ENCODE measurements around the gene NEURL1B.
"Not testable (repeated sequence)": the region's sequence is repeated elsewhere in the genome, so short reads cannot be mapped to it uniquely, and the experiment has no call there.

The NEURL1B gene

GRCh38 chr5:172635038-172635437 is 6.0 kb upstream of the NEURL1B start:
- DNase-seq, result no peak

GRCh38 chr5:172636279-172637050 is 4.6 kb upstream of the NEURL1B start:
- DNase-seq, result no peak

DNA sequence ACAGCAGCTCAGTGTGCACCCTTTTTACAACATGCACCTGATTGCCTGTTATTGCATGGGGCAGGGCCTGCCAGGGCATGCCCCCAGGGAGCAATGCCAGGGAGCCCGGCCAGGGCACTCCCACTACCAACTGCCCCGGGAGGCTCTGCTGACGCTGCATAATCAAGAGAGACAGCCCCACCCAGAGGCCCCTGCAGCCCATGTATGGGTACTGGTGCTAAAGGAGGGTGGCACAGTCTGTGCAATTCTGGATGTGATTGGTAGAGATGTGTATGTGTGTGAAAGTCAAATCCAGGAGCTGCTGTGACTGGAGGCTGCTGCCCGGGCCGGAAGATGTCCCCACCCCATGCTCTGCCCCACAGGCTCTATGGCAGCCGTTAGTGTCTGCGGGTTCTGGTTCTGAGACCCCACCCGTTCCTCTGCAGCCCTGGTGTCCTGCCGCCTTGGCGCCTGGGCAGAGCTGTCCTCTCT is 3.9 kb upstream of the NEURL1B start:
- DNase-seq, result no peak

- DNase-seq, result no peak
These were observed 3.3 kb upstream of the NEURL1B start for GRCh38 chr5:172637740-172638139.

DNA sequence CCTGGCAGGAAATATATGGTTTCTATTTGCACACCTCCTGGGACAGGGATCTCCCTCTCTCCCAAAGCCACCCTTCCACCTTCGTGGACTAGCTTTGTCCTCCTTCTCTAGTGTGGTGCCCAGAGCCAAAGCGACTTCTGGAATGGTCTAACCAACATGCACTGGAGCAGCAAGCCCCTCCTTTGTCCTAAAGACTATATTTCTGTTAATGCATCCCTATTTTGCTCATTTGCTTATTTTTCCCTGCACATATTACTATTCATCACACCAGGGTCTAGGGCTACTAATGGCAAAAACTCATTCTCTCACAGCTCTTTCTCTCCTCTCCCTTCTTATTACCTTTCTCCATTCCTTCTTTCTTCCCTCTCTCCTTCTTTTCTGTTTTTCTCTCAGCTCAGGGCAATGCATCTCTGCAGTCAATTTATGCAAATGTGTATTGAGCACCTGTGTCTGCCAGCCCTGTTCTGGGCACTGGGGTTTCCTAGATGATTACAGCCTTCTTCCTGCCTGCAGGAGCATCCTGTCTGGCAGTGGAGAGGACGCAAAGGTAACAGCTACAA is 2.8 kb upstream of the NEURL1B start:
- no peak for DNase-seq

GRCh38 chr5:172640139-172640538 is 924 bp upstream of the NEURL1B start:
- no peak for DNase-seq

DNA sequence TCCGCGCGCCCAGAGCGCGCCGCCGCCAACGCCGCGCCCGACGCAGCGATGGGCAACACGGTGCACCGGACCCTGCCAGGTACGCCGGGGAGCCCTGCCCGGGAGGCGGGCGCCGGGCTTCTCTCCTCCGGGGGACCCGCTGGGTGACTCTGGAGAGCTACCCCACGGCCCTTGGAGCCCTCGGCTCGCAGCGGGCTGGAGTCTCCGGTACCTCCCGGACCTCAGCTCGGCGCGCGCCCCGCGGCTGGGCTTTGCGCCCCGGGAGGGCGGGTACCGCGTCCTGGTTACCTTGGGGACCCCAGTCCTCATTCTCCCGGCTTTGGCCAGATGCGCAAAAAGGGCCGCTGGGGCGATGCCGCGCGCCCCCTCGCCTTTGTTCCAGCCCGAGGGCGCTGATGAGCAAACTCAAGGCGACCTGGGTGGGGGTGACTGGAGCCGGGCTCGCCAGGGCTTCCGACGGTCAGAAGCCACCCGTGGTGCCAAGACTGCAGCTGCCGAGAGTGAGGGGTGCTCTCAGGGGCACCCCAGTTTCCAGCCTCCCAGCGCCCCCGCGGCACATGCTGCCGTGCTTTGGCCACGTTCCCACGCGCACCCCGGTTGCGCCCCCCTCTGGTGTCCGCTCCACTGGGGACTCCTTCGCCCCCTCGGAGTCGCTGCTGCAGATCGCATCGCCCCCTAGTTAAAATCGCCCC is 442 bp downstream of the NEURL1B start:
- DNase-seq, result no peak

- no peak for DNase-seq
These were observed 967 bp downstream of the NEURL1B start for GRCh38 chr5:172642051-172642409.

DNA sequence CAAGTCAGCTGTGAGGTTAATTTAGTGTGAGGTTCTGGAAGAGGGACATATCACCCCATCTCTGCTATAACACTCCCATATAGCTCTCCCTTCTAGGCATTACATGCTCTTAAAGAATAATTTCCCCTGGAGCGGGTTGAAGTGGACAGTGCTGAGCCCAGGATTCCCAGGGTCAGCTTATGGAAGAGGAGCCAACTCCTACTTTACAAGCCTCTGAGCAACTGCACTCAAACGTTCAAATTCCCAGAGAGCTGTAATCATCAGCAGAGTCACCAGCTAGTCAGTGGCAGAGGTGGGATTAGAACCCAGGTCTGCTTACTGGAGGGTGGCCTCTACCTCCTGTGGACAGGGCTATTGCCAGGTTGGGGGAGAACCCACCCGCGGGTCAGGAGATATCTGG is 1.4 kb downstream of the NEURL1B start:
- no peak for DNase-seq

DNA sequence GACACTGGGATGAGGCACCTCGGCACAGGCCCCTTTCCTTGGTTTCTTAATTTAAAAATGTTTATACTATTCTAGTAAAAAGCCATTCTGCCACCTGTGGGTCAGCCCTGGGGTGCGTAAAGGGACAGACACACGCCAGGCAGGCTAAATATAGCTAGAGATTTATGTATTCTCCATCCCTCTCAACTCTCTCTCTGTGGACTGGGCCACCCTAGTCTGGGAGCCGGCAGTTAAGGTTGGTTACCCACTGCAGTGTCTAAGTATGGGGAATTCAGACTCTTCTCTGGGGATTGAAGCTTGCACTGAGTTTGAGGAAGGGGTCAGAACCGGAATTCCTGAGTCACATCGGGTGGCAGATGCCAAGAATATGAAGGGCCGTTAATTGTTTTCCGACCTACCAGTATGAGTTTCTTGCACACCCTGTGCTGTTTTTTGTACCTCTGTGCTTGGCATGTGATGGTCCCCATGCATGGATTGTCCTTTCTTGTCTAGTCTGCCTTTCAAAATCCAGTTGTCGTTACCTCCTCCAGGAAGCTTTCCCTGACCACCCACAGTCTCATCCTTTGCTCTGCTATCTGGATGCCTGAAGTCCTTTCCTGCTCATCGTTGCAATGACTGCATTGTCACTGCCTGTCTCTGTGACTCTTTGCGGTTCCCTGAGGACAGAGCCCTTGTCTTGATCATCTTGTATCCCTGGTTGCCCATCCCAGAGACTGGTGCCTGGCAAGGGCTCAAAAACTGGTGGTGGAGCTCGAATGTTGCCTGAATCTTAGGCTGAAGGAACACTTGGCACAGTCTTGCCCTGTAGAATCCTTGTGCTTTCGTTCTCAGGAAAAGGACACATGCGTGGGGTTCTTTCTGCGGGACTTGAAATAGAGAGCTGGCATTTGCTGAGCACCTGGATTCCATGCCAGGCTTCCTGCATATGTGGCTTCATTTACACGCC is 2.1 kb downstream of the NEURL1B start:
- no peak for DNase-seq

GRCh38 chr5:172644266-172644665 is 3.2 kb downstream of the NEURL1B start:
- DNase-seq, result no peak

DNA sequence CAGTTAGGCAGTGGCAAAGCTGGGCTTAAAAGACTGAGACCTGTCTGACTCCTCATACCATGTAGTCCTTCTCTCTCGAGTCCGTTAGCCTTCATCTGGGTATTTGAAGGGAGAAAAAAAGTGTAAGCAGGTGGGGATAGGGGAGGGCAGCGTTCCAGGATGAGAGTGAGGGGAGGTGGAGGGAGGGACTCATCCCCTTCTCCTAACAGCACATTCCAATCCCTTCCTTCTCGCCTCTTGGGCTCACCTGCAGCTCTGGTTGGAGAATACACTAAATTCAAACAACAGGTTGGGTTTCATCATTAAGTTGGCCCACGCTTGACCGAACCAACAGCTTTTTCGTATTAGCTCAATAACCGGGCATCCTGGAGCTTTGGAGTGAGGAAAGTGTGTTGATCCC is 3.6 kb downstream of the NEURL1B start:
- no peak for DNase-seq

GRCh38 chr5:172645271-172646055 is 4.4 kb downstream of the NEURL1B start:
- no peak for DNase-seq

GRCh38 chr5:172646716-172647285 is 5.7 kb downstream of the NEURL1B start:
- DNase-seq, result no peak

- DNase-seq, result no peak
These were observed 6.4 kb downstream of the NEURL1B start for GRCh38 chr5:172647352-172648012.

GRCh38 chr5:172648013-172648381 is 6.9 kb downstream of the NEURL1B start:
- no peak for DNase-seq

DNA sequence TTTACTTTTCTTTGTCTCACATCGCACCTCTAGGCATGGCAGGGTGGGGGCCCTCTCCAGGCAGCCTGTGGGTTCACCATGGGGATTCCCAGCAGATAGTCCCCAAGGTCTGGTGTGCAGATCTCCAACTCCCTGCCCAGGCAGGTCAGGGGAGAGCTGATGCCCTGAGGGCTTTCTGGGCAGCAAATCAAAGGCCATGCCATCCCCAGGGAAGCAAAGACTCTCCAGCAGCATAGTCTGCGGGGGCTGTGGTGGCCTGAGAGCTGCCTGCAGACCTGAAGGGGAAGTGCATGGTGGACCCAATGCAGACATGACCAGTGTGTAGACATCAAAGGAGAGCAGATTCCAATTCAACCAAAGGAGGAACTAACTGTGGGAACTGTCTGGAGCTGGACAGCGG is 7.7 kb downstream of the NEURL1B start:
- no peak for DNase-seq

DNA sequence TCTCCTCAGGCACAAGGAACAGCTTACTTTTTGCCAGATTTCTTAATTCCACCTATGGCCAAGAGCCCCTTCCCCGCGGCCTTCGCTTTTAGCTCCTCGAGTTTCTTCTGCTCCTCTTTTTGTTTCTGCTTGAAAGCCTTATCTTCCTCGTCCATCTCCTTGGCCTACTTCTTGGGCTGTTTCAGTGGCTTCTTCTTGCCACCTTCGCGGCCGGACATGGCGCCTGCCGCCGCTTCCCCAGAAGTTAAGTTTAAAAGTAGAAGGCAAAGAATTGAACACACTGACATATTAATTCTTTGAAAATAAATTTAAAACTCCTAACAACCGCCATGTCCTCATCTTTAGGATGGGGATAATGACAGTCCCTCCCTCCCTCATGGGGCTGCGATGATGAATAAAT is 15.4 kb downstream of the NEURL1B start:
- not testable (repeated sequence) for DNase-seq

DNA sequence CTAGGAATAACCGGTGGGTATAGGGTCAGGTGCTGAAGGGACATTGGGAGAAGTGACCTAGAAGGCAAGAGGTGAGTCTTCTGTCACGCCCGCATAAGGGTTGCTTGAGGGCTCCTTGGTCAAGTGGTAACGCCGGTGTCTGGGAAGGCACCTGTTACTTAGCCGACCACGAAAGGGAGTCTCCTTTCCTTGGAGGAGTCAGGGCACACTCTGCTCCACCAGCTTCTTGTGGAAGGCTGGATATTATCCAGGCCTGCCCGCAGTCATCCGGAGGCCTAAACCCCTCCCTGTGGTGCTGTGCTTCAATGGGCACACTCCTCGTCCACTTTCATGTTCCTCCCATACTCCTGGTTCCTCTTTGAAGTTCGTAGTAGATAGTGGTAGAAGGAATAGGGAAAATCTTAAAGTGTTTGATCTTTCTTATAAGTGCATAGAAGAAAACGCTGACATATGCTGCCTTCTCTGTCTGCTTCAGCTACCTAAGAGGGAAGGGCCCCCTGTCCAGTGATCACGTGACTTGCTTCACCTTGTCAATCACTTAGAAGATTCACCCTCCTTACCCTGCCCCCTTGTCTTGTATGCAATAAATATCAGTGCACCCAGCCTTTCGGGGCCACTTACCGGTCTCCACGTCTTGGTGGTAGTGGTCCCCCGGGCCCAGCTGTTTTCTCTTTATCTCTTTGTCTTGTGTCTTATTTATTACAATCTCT is 16.6 kb downstream of the NEURL1B start:
- DNase-seq, result not testable (repeated sequence)

GRCh38 chr5:172658391-172658790 is 17.3 kb downstream of the NEURL1B start:
- no peak for DNase-seq
